Stimulated activated CD8-positive, alpha-beta memory T cell treated with anti-CD3 and anti-CD28 coated beads, Interleukin-12 subunit alpha, Interleukin-12 subunit beta, amount 100 ng/mL, for 24 hours (primary cell): ENCODE results near the gene STX5.
"Not testable (repeated sequence)": the region's sequence is repeated elsewhere in the genome, so short reads cannot be mapped to it uniquely, and the experiment has no call there.

Experiments
- DNase-seq: peaks from one replicate; pipeline ENCODE4 v3.0.0-alpha.2; 2020; ENCODE audit errors: extremely low read depth

The STX5 gene

DNA sequence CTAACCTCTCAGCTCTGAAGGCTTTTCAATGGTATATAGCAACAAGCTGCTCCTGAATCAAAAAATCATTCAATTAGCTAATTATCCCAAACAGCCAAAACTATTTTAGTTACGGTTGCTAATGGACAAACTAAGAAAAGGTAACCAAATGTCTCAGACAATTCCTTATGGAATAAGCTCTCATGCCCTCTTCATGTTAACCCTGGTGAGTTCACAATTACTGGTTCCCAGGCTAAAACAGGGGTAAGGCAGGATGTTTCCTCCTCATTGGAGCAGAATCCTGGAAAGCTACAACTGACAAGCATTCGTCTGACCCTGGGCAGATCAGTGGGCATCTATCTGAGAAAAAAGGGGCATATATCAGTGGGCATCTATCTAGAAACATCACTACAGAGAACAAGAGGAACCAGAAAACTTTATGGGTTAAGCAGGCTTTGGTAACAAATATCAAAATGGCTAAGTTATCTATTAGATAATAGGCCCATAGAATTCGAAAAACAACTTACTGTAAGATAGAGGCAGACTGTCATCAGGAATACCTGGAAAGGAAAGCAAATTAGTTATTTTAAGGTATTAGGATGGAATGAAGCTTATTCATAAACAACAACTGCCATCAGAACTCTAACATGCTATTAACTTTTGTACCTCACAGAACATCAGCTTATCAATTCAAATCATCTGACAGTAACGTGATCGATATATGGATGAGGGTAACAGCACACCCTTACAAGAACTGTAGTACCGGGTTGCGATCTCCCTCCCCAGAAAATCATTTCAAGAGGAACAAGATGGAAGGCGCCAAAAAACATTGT lies 22.4 kb upstream of the STX5 start:
- DNase-seq: no peak

DNA sequence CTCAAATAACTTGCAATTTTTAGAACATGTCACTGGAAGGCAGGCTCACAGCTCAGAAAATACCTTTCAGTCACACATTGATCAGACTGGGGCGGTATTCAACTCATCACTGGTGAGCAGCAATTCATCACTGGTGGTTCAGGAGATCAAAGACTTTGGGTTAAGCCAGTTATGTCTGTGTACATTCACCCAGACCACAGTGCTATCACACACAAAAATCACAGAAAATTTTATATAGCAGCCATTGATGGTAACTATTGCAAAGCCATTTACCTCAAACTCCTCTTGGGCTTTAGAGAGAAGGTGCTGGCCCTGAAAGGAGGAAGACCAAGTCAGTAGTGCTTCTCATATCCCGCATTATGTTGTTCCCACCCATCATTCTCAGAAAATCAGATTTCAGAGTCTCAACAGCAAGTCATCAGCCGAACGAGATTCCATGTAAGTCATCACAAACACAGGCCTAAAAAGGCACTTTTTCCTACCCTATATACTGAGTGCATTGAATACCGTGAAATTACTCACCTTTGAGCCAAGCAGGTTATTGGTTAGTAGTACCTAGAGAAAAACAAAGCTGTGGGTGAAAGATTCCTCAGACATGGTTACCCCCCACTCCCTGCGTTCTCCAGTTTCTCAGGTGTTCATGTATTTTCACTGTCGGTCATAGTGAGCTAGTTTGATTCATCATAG lies 21.6 kb upstream of the STX5 start:
- DNase-seq: no peak

DNA sequence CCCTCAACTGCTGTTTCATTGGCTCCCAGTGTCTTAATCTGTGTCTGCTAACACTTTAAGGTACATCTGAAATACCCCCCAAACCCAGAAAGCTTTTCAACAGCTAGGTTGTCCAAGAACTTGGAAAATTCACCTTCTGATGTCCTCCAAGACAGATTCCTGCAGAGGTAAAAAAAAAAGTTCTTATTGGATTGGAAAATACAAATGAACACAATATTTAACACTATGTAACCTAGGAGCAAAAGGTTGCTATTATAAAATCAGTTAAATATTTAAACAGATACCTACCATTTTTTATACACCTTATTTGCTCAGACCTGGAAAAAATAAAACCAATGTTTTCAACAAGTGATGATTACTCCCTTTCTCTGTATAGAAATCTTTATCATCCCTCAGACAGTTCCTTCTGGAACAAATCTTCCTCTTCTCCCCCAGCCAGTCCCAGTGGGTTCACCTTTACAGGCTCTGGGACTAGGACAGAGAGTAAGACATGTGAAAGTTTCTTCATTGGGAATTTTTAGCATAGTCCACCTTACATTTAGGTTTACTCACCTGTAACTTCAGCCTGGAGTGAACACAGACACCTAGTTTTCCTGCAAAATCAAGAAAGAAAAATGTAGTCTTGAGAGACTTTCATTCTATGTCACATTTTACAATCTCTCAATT lies 20.8 kb upstream of the STX5 start:
- DNase-seq: no peak

DNA sequence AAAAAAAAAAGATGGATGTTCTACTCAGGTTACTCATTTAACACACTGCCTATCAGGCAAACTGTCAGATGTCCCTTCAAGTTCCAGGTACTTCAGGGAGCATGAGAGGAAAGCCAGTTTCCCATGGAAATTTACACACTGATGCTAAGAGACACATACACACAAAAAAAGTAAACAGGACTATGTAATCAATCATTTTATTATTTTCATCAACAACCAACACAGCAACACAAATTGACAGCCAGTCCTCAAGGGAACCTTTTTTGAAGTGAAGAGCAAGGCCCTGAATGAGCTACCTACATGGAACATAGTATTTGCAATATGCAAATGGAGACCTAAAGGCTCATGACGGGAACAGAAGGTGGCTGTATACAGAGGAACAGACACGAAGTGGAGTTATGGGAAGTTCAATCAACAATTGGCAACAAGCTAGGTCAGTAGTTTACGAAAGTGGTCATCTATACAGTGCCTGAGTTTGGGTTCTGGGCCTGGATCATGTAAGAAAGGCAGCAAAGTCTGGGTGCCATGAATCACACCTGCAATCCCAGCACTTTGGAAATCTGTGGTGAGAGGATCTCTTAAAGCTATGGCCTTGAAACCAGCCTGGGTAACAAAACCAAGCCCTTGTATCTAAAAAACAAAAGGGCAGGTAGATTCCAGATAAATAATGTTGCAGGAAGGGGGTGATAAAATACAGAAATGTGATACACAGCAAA lies 20.1 kb upstream of the STX5 start:
- no peak for DNase-seq

DNA sequence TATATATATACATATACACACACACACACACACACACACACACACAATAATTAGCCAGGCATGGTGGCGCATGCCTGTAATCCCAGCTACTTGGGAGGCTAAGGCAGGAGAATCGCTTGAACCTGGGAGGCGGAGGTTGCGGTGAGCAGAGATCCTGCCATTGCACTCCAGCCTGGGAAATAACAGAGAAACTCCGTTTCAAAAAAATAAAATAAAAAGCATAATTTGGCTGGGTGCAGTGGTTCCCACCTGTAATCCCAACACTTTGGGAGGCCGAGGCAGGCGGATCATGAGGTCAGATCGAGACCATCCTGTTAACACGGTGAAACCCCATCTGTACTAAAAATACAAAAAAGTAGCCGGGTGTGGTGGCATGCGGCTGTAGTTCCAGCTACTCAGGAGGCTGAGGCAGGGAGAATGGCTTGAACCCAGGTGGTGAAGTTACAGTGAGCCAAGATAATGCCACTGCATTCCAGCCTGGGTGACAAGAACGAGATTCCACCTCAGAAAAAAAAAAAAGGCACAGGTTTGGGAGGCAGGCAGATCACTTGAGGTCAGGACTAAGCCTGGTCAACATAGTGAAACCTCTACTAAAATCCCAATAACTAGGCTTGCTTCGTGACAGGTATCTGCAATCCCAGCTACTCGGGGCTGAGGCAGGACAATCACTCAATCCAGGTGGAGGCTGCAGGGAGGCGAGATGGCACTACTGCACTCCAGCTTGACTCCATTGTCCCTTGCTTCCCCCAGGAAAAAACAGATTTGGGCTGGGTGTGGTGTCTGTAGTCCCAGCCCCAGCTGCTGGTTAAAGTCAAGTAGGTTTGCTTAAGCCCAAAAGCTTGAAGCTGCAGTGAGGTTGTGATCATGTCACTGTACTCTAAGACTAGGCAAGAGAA lies 19.3 kb upstream of the STX5 start:
- no peak for DNase-seq

DNA sequence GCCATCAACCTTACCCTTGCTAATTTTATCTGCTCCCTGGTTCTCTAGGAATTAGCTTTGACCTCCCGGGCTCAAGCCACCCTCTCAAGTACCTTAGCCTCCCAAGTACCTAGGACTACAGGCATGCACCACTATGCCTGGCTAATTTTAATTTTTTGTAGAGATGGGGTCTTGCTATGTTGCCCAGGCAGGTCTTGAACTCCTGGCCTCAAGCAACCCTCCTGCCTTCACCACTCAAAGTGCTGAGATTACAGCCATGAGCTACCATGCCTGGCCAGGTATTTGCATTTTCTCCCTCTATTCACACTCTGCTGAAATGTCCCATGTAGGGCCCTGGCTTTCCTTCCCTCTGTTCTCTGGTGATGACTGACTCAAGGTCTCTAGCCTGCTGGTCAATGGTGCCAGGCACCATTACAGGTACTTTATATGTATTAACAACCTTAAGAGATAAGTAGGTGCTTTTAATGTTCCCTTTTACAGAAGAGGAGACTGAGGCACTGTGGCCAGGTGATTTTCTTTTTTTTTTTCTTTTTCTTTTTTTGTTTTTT lies 16.0 kb upstream of the STX5 start:
- no peak for DNase-seq

DNA sequence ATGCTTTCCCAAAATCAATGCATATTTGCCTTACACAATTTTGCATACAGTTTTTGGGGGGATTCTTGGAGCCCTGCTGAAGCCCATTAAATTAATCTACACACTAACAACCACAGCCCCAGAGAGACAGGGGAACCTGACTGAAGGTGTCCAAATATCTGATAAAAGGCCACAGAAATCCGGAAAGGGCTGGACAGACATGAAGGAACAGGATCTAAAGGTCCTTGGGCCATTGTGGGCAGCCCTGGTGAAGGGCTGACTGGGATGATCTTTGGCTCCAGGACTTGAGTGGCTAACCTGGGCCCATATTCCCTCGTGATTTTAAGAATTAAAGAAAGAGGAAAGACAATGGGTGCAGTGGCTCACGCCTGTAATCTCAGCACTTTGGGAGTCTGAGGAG lies 14.3 kb upstream of the STX5 start:
- DNase-seq: no peak

DNA sequence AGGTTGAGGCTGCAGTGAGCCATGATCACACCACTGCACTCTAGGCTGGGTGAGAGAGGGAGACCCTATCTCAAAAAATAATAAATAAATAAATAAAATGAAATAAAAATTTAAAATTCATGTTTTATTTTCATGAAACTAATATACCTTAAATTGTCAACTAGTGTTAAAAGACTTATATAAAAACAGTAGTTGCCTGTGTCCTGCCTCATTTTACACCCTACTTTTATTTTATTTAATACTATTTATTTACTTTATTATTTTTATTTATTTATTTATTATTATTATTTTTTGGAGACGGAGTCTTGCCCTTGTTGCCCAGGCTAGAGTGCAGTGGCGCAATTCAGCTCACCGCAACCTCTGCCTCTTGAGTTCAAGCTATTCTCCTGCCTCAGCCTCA lies 12.3 kb upstream of the STX5 start:
- DNase-seq: no peak

DNA sequence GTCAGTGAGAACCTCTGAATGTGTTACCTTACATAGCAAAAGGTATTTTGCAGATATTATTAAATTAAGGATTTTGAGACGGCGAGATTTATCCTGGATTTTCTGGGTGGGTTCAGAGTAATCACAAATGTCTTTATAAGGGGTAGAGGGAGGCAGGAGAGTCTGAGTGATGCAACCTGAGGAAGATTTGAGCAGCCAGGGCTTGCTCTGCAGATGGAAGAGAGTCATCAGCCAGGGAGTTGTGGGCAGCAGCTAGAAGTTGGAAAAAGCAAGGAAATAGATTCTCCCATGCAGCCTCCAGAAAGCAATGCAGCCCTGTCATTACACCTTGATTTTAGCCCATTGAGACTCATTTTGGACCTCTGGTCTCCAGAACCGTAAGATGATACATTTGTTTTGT lies 11.6 kb upstream of the STX5 start:
- DNase-seq: no peak

DNA sequence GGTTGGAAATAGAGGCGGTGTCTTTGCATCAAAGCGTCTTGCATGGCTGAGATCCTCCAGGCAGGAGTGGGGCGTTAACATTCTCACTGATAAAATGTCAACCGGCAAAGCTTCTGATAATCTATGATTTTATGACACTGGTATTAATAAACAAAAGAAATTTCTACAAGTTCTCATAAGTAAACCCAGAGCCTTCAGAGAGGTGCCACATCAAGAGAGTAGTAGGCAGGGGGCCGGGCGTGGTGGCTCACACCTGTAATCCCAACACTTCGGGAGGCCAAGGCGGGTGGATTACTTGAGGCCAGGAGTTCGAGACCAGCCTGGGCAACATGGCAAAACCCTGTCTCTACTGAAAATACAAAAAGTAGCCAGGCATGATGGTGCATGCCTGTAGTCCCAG lies 11.0 kb upstream of the STX5 start:
- not testable (repeated sequence) for DNase-seq

DNA sequence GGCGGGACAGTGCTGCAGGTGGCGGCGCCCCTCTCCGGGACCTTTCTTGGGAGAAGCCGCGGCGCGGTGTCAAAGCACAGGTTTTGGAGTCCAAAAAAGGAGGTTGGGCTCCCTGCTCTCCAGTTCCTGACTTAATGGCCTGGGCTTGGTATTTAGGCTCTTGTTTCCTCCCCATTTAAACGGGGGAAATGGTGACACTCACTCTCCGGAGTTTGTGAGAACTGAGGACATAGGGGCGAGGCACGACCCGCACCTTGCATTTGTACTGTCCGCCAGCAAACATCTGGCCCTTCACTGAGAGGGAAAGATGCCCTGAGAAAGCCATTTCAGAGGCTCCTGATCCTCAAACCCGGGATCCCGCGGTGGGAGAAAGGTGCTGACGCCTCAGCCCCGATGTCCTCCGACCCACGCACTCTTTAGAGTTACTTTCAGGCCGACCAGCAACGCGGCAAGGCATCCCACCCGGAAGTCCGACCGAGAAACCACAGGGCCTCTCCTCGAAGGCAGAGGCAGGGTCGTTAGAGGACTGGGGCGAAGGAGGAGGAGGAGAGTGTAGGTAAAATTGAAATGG lies 10.4 kb upstream of the STX5 start:
- no peak for DNase-seq

DNA sequence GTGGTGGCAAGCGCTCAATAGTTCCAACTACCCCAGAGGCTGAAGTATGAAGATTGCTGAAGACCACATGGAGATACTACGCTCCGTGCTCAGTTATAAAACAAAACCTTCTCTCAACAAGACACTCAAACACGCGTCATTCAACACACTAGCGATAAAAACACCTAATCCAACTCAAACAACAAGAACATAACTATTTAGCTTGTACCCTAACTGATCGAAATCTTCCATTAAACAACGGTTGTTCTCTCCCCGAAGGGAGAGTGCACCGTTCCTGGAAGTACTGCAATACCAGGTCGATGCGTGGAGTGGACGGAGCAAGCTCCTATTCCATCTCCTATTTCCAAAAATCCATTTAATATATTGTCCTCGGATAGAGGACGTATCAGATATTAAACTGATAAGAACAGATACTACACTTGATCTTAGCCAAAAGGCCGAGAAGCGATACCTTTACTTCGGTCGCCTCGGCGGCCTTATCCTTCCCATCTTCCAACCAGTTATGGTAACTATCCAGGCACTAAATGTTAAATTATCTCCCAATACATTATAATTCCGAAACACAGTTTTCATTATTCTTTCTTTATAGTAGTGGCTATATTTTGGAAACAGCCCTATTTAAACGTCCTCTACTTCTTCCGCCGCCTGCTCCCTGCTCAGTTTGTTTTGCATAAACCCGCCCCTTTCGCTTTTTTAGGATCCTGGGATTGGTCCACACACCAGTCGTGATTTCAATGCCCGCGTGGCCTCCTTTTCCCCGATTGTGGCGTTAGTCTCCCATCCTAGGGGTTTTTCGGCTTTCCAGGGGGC lies 9.7 kb upstream of the STX5 start:
- peak; percentile 42 for DNase-seq

DNA sequence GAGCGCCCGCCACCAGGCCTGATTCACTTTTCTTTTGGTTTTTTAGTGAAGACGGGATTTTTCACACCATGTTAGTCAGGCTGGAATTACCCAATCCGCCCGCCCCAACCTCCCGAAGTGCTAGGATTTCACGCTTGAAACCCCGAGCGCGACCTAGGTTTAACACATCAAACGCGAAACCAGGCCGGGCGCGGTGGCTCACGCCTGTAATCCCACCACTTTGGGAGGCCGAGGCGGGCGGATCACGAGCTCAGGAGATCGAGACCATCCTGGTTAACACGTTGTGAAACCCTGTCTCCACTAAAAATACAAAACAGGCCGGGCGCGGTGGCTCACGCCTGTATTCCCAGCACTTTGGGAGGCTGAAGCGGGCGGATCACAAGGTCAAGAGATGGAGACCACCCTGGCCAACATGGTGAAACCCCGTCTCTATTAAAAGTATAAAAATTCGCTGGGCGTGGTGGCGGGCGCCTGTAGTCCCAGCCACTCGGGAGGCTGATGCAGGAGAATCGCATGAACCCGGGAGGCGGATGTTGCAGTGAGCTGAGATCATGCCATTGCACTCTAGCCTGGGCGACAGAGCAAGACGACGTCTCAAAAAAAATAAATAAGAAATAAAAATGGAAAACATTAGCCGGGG lies 9.0 kb upstream of the STX5 start:
- peak; percentile 63 for DNase-seq

DNA sequence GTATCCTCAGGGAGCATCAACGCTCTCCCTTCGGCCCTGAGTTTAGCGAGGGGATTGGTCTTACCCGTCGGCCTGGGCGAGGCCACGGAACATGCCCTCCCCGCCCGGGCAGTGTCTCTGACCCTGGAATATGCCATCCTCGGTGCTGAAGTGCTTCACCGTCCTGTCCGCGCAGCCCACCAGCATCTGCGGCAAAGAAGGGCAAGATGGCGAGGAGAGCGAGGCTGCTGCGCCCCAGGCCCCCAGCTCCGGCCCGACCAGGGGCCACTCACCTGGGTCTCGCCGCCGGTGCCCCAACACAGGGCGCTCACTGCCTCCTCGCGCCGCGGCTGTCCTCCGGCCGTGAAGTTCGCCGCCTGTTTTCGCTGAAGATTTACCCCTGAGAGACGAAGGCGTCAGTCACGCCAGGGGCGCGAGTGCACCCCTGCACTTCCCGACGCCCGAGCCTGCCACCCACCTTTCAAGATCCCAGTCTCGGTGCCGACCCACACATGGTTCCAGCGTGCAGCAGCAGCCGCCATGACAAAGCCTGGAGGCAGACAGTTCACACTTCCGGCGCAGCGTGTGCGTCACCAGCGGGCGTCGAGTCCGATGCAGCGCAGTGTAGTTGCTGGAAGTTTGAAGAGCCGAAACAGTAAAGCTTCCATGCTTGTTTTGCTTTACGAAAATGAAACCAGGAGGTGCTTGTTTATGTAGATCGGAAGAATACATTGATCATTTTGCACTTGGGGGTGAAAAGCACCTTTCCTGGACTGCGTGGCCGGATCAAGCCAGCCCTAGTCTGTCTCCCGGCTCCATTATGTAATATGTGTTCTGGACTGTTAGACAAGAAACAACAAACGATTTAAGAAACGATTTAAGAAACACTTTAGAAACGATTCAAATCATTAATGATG lies 7.4 kb upstream of the STX5 start, which contains the start of gene WDR74:
Gene WDR74, minus strand, starts transcription at position 541 of the 896 bp plus-strand sequence. Its CDS starts 20 bp downstream, at position 521.
- peak; percentile 76 for DNase-seq

DNA sequence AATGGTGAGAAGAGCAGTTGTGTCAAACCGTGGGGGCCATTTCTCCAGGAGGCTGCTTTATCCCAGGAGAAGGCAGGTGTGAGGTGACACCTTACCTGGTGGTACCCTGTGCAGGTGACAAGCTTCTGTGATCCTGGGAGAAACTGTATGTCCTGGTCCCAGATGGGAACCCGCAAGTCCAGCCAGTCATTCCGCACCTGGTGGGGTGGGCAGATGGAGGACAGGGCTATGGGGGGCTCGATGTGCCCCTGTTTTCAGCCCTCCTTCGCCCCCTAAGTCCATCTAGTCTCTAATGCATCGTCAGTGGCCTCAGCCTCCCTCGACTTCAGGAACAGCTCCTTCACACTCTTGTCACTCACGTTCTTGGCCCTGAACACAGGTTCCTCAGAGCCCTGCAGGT lies 3.5 kb upstream of the STX5 start:
- no peak for DNase-seq

DNA sequence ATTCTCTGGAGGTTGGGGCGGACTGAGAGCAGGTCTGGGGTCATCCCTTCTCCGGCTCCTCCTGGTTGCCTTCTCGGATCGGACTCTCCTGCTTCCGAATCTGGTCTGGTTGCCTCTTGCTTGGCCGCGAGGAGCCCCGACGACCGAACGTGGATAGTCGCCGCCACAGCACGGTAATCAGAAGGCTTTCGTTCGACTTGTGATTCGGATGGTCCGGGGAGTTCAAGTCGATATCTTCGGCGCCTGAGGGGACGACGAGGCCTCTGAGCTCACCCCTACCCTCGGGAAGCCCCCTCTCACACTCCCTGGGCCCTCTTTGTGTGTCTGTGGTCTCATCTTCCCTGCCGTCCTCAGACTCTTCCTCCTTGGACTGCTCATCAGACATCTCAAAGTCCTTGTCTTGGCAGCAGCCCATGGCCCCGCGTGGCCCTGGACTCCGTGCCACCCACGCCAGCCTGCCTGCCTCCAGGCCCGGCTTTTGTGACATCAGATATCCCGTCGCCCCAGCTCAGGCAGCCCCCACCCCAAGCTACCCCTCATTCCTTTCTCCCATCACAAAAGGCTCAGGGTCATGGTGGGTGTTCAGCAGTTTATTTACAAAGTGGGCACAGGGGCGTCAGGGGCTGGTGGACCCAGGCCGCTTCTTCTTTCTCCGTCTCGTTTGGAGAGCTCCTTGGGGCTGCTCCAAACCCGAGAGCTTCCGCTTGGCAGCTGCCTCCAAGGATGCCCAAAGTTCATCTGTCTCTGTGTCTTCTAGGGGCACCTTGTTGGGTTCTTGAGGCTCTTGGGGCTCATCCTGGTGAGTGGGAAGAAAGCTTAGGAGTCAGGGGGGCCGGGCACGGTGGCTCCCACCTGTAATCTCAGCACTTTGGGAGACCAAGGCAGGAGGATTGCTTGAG lies 734 bp upstream of the STX5 start, which contains the start of gene TEX54:
Gene TEX54, minus strand, starts transcription at position 506 of the 899 bp plus-strand sequence.
- DNase-seq: no peak
